IPS-NIHi7 (cell line): ENCODE measurements around the gene FAM241A.

ENCODE experiments used
- DNase-seq: peaks from one replicate; pipeline ENCODE4 v3.0.0; 2012; ENCODE audit warnings: mixed read lengths; ENCODE audit errors: extremely low spot score

Gene FAM241A

DNA sequence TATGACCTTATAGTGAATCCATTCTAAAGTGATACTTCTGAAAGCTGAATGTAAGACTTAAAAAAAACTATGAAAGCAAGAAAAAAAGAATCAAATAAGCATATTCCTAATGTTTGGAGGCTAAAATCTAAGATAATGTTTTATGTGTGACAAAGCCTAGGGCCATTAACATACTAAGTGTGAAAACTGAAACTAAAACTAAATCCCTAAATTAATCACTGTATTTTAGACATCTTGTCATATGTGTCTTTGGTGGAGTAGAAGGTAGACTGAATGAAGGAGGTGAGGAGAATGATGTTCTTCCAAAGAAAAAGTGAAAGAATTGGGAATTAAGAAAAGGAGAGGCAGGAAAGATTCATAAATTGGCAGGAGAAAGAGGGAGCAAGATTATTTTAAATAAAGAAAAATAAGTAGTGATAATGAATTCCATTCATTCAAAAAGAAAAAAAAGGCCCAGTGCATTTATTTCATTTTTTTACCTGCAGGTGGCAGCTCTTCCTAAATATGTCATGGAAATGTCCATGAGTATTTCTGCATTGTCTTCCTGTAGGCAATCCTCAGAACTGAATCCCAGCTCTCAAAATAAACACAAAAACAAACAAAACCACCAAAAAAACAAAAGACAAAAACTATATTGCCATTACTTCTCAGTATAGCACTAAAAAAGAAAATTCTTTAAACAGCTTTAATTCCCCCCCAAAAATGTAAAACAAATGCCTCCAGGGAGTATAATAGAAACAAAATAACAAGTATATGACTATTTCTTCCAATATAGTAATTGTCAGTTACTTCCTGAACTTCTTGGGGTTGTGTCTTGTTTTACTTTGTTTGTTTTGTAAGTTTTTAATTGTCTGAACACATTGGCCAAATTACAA is 69.4 kb downstream of the FAM241A start:
- no peak for DNase-seq

DNA sequence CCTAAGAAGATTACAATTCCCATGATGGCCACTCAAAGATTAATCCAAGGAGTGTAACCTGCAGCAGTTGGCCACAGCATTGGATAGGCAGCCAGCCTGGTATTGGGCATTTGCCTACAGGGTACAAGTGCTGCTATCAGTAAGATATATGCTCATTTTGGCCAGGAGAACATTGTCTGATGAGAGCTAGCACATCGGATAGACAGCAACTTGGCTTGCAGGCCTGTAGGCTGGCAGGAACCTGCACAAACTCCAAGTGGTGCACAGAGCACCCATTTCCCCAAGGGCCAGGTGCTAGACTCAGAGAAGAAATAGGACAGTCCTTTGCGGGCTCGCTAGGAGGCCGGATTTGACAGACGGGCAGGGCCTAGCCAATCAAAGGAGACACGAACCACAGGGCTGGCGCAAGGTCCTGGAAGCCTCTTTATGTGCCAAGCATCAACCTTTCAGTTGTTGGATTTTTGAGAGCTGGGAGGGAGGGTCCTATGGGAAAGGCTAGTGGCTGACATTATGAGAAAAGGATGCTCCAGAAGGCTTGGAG is 74.6 kb downstream of the FAM241A start:
- DNase-seq: no peak

DNA sequence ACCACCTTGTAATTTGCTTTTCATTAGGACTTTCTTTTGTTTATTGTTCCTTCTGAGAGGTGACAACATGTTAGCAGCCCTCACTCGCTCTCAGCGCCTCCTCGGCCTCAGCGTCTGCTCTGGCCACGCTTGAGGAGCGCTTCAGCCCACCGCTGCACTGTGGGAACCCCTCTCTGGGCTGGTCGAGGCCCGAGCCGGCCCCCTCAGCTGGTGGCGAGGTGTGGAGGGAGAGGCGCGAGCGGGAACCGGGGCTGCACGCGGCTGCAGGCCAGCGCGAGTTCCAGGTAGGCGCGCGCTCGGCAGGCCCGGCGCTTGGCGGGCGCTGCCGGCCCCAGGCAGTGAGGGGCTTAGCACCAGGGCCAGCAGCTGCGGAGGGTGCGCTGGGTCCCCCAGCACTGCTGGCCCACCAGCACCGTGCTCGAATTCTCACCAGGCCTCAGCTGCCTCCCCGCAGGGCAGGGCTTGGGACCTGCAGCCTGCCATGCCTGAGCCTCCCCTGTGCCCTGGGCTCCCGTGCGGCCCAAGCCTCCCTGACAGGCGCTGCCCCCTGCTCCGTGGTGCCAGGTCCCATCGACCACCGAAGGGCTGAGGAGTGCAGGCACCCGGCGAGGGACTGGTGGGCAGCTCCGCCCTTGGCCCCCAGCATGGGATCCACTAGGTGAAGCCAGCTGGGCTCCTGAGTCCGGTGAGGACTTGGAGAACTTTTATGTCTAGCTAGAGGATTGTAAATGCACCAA is 77.1 kb downstream of the FAM241A start:
- DNase-seq: no peak

DNA sequence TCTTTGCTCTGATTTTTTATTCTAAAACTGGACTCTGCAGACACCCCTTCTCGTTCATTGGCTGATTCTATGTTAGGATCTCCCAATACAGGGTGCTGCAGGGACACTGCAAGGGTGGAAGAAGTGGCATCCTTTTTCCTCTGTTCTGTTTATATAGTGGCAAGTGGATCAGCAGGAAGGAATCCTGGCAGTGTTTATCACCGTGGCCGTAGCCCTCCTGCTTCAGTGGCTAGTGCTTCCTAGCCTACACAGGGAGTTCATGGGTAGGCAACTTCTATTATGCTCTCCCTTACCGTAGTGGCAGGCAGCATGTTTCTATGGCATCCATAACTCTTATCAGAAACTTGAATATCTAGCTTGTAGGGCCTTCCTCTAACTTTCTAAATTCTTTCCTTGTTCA is 79.9 kb downstream of the FAM241A start:
- no peak for DNase-seq

DNA sequence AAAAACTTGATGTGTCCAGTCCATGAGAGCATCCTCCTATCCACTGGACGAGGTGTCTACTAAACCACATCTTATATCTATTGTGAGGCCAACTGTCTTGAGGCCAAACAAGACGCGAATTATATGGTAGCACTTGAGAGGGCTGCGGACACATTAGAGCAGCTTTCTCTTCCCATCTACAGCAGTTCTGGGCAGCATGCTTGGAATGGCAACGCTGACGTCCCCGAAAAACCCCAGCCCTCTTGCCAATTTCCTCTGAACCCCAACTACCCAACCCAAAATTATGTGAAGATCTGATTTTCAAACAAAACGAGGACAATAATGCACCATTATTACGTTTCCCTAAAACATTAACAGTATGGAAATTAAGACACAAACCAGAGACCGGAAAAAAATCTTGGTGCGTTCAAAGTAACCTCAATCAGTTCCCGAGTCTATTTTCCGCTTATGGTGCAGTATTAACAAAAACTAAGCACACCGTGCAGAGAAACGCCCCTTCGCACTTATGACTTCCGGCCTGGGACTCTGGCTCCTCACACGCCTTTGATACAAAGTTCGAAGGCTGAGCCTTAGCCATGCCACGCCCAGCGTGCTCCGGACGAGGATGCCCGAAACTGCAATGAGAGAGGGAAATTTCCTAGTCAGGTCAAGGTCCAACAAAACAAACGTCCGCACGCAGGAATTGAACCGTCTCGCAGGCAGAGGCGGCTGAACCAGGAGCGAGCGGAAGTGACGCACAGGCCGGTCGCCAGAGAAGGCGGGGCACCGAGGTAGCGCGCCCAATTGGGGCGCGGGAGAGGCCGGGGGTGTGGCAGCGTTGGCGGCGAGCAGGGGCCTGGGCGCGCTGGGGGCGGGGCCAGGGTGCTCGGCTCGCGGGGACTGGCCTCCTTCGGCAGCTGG is 85.9 kb downstream of the FAM241A start:
- peak; percentile 99 for DNase-seq

DNA sequence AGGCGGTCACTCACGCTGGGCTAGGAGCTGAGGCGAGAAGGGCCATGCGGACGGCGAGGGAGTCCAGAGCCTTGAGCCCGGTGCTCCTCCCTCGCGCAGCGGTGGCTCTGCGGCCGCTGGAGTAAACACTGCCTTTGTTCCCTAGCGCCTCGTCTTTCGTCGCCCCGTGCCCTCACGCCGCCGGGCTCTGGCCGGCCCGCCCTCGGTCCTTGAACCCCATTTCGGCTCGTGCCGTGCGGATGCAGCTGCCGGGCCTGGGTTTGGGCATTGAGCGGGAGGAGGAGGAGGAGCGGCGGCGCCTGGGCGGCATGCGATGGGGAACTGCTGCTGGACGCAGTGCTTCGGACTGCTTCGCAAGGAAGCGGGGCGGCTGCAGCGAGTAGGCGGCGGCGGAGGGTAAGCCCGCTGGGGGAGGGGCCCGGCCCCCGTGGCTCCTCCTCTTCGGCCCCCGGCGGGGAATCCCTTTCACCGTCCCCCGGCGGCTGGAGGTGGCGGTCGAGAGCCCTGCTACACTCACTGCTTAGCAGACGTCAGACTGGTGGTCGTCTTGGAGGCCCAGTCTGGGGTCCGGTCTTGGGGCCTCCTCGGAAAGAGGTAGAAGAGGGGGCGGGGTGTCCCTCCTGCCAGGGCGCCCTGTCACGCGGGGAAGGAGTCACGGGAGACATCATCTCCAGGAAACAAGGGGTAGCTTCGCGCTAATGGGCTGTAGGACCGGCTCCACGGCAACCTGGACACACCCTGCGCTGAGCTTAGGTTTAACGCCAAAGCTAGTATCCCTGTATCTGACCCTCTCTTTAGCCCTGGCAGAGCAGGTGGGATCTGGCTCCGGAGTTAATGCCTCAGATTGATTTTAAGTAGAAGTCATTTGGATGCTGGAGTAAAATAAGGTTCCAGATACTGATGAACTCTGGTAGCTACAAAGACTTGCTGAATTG is 86.8 kb downstream of the FAM241A start, which contains the start of gene AP1AR:
Gene AP1AR, plus strand, starts transcription at position 9 of the 935 bp plus-strand sequence. Its CDS starts 305 bp downstream, at position 314.
- peak; percentile 90 for DNase-seq

DNA sequence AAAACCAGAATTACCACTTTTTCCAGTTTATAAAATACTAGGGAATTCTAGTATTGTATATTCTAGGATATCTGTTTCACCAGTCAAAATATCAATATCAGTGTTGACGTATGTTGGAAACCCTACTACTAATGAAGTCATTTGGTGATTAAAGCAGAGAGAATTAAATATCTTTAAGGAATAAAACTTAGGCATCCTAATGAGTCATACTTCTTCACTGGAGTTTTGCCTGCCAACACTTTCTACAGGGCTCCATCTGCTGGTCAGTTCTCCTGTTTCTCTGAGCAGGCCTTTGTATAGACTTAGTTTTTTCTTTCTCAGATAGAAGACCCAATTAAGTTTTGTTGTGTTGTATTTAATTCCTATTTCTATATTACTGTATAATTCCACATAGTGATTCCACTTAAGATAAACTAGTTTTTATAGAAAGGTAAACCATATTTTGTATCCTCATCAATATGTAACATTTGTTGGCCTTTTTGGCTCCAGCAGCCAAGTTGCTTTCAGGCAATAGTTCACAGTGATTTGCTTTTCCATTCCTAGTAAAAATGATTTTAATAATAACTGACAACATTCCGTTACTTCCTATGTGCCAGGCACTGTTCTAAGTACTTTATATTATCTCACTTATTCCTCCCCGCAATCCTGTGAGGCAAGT is 89.8 kb downstream of the FAM241A start:
- peak; percentile 52 for DNase-seq

DNA sequence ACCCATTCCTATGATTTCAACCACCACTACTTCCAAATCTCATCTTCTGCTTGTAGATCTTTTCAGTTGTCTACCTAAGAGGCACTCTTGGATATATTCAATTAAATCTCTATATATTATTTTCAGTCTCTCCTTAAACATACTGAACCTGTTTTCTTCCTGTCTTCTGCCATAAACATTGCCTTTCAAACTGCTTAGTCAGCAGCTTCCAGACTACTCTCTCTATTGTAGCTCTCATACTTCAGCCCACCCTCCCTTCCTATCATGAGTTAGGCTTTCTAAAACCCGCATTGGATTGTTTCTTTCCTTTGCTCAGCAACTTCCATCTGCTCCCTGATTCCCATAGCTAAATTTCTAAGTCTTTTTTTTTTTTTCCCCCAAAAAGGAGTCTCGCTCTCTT is 90.8 kb downstream of the FAM241A start:
- DNase-seq: no peak

DNA sequence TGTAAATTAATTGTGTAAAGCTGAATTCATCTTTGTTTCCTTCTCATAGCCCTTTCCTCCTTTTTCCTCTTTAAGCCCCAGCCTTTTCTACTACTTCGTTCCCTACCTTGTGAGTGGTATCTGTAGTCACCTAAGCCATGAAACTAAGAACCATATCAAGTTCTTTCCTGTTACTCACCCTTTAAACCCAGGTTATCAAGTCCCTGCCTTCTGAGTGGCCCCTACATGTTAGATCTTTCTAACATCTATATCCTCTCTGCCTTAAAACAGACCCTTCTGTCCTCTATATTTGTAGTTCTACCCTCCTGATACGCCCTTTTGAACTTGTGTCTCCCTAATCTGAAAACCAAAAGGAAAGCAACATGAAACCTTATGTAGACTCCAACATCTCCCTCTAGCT is 93.6 kb downstream of the FAM241A start:
- no peak for DNase-seq
